Stimulated activated CD4-positive, alpha-beta T cell treated with anti-CD3 and anti-CD28 coated beads, Interleukin-4, amount 100 ng/mL, for 1 hour (primary cell): ENCODE data around the gene PPP1R14C.

Source experiments
- DNase-seq: peaks from one replicate; pipeline ENCODE4 v3.0.0-alpha.2; 2020

PPP1R14C gene

DNA sequence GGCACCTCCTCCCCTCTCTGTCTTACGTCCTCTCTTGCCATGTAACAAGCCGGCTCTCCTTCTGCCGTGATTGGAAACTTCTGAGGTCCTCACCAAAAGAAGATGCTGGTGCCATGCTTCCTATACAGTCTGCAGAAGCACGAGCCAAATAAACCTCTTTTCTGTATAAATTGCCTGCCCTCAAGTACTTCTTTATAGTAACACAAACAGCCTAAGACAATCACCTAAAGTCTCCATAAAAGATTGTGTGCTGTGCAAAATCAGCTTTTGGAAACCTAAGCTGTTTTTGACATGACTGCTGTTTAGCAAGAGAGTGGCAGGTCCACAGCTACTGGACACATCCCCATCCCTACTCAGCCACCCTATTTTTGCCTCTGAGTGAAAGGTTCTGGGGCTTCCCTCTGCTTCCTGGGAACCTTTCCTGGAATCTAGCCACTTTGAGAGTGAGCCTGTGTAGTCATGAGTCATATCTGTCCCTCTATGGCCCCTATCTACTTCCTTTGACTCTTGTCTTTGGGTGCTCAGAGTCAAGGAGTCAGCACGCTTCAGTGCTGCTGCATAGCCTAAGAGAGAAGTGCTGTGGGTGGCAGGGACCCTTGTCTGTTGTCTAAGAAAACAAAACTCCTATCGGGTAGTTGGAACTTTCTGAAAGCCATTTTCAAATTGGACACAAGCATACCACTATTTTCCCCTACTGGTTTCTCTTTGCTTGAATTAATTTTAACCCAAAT, 110.0 kb downstream of the PPP1R14C start:
- DNase-seq, result no peak

DNA sequence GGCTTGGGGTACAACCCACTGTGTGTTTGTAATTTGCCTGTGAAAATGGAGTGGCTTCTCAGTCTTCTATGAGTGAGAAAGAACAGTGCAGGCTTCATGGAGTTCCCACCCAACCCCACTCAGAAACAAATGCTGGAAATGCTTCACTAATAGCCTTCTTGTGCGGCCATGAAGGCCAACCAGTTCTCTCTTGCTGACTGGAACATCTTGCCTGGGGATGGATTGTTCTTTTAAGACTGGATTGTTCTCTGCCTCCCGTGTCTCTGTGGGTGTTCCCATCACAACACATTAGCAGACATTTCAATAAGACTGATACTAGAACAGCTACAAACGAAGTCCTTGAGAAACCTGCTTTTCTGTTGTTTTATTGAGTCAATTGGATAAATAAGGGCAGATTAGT, 110.6 kb downstream of the PPP1R14C start:
- DNase-seq, result no peak

GRCh38 chr6:150254770-150255169, 111.9 kb downstream of the PPP1R14C start:
- DNase-seq, result no peak

- no peak for DNase-seq
Measured at GRCh38 chr6:150255840-150256239, 113.0 kb downstream of the PPP1R14C start.

DNA sequence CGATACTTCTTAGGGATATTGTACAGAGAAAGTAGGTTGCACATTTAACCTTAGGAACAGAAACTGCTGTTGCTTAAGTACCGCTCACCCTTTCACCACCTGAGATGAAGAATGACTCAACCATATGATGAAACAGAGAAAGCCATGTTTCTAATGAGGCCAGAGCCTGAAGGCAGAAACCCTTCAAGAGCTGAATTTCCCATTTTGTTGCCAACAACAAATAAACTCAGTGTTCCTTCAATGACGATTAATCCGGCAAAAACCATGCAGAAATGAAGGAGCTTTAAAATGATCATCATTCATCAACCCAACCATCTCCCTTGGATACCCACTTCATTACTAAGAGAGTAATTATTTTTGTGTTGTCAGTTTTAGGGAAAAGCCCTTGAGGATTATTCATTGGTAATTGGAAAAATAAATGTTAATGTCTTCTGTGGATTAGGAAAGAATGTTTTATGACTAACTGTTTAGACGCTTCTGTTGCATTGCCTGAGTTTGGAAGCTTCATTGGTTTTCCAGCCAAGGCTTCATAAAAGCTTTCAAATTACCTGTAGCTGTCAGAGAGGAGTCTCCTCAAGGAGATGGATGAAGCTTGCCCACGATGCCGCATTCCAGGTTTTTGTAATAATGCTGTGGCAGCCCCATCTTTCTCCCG, 113.9 kb downstream of the PPP1R14C start:
- DNase-seq, result no peak

DNA sequence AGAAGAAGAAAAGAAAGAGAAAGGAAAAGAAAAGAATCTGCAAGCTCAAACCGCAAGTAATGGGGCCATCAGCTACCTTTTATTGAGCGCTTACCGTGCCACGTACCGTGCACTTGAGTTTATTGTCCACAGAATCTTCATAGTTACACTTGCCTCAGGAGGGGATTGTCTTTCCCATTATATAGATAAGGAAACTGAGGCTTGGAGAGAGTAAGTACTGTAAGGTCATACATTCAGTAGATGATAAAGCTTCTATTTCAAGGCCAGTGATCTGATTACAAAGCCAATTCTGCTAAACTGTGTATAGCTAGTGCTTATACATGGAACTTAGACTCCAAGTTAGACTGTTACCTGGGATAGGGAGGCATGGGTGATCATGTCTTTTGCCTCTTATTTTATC, 115.5 kb downstream of the PPP1R14C start:
- DNase-seq, result no peak

DNA sequence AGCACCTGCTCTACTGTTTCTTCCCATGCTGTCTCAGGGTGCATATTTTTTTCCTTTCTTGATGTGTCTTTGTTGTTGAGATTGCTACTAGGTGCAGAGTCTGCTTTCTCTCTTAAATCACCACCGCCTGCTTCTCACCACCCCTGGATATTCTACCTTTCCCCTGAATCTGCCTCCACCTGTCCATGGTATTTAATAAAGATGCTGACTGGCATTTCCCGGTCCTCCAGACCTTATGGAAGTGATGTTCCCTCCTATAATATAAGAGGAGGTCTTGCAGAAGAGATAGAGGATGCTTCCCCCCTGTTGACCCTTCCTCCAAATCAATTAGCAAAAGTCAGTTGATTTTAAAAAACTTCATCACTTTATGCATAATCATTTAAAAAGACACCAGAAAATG, 118.1 kb downstream of the PPP1R14C start:
- no peak for DNase-seq

- DNase-seq, result no peak
Measured at GRCh38 chr6:150261997-150262697, 119.3 kb downstream of the PPP1R14C start.

- no peak for DNase-seq
Measured at GRCh38 chr6:150263765-150264404, 121.0 kb downstream of the PPP1R14C start.

DNA sequence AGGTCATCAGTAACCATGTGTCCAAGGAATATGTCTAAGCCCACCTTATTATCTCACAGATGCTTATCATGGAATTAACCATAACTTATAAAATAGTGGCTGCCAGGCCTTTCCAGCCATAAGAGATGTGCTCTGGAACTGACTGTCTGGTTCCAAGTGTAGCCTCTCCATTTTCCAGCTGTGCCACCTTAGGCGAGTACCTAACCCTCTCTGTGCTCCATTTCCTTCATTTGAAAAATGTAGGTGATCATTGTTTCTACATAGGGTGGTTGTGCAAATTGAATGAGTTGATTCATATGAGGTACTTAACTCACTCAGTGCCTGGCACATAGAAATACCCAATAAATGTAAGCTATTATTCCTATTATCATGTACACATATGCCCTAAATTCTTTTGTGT, 123.5 kb downstream of the PPP1R14C start:
- no peak for DNase-seq

DNA sequence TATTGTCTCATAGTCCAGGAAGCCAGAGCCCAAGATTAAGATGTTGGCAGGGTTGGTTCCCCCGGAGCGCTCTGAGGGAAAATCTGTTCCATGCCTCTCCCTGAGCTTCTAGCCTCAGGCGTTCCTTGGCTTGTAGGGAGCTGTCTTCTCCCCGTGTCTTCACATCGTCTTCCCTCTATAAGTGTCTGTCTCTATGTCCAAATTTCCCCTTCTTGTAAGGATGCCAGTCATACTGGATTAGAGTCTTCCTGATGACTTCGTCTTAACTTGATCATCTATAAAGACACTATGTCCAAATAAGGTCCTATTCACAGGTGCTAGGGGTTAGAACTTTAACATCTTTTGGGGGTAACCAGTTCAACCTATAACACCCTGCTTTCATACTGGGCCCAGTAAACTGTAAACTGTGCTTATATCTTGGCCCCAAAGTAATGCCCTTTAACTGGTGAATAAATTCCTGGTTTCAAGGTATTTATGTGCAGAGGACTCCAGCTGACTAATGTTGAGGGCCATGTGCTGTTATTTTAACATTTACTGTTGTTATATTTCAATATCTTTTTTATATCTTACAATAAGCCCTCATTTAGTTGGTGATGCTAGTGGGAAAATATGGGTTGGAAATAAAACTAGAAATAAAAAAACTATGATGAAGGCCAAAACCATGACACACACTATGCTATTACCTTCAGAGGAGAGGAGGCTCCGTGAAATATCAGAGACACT, 124.3 kb downstream of the PPP1R14C start:
- DNase-seq, result no peak

DNA sequence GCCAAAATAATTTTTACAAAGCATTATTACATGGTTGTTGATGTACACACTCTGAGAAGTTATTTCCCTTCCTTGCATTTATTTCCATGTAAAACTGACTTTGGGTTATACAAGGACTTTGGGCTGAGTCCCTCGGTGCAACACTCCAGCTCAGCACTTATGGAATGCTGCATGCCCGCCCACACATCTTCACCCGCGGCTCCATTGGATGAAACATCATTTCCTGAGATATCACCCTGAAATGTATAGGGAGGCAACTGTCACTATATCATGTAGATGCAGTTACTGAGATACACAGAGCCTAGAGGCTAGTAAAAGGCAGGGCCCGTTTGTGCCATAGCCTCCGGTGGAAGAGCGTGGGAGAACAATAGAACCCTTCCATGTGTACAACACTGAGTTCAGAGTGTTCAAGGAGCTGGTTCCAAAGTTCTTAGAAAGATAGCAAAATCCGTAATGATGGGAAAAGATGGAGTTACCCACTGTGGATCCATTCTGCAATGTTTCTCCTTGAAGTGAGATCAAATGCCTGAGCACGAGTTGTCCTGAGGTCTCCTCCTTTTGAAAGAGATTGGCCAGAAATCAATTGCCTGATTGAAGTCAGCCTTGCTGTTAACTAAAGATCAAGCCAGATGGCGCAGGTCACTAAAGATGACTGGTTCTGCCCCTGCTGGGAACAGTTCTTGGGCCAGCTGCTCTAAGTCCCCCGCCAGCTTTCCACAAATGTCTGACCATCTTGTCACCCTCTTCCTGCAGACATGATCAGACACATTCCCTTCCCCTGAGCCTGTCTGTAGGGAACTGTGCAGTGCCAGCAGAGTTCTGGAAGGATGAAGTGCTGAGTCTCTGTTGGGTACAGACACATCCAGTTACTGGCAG, 125.1 kb downstream of the PPP1R14C start:
- no peak for DNase-seq

DNA sequence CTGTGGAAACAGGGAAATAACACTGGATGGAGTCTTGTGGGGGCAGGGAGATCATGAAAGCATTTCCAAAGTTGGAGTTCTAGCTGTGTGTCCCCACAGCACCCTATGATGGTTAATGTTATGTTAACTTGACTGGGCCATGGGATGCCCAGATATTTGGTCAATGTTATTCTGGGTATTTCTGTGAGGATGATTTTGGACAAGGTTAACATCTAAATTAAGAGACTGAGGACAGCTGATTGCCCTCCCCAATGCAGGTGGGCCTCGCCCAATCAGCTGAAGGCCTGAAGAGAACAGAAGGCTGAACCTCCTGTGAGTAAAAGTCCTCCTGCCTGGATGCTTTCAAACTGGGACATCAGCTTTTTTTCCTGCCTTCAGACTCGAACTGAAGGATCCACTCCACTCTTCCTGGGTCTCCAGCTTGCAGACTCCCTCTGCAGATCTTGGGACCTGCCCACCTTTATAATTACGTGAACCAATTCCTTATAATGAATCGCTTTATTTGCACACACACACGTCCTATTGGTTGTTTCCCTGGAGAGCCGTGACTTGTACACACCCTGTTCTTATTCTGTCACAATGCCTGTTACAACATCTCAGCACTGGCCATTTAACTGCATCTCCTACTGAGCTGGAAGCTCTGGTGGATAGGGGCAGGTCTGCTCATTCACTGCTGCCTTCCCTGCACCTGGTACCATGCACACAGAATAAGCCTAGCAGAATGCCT, 126.4 kb downstream of the PPP1R14C start:
- DNase-seq, result no peak

DNA sequence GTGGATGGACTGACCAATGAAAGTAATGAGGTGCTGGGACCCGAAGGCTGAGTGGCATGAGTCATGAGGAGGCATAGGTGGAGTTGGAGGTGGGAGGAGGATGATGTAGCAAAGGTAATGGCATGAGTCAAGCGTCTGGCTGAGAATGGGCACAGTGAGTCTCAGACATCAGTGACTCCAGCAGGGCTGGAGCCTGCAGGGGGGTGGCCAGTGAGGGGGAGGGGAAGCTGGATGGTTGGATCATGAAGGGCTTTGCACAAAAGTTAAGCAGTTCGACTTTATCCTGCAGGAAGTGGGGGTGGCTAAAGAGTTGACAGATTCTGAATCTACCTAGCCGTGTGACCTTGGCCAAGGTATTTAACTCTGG, 127.0 kb downstream of the PPP1R14C start:
- DNase-seq, result no peak

DNA sequence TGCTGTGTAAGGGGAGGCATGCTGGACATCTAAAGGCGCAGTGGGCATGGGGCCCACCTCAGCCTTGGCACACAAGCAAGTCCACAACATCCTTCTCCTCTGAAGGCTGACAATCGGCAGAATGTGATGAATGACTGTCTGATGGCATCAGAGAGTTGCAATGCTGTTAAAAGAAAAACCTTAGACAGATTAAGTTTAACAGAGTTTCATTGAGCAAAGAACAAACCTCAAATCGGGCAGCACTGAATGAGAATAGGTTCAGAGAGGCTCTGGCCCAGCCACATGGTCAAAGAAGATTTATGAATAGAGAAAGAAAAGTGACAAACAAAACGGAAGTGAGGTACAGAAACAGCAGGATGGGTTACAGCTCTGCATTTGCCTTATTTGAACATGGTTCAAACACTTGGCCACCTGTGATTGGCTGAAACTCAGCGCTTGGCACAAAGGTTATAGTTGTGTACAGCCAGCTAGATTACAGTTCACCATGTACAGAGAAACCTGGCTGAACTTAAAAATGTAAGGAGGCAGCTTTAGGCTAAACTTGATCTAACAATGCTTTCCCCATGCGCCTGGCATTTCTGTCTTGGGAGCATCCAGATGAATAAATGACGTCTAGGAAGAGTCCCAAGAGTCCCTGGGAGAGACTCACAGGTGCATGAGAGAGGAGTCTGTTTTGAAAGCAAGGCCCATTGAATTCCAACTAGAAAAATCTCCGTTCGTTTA, 127.6 kb downstream of the PPP1R14C start:
- DNase-seq, result no peak

DNA sequence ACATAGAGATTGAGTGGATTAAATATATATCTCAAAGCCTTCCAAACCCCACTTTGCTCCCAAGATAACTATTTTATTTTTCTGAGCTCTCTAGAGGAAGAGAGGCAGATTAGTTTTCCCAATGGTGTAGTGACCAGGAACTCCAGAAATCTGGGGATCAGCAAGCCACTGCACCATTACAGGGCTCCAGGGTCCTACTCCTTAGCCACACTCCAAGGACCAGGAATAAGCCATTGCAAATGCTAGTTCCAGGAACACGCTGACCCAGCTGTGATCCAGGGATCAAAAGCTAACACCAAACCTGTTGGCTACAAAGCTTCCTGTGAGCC, 128.3 kb downstream of the PPP1R14C start:
- no peak for DNase-seq

- no peak for DNase-seq
Measured at GRCh38 chr6:150271501-150272263, 128.8 kb downstream of the PPP1R14C start.

DNA sequence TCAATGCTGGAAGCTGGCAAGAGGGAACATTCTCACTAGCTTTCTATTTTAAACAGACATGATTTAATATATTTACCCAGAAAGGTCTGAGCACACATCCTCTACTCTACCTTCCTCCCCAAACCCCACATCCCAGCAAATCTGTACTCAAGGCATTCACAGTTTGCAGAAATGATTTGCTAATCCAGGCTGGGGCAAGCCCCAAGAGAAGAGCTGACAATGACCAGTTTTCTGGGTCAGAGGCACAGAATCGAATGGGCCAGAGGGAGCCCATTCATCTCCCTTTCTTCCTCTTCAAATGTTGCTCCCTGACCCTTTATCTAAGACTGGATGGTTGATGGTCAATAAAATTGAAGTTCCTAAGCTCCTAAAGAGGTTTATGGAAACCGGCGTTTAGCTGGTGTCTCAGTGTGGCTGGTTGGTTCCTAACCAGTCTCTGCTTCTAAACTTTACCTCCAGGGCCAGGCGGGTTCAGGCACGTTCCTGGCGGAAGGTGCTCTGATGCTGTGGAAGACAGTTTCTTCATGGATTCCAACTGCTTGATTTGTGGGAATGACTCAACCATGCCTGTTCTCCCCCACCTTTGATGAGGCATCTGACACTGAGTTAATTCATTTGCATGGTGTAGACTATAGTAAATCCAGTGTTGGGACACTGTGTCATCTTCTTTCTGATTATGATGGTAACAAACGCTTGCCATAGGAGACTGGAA, 129.6 kb downstream of the PPP1R14C start:
- DNase-seq, result no peak

DNA sequence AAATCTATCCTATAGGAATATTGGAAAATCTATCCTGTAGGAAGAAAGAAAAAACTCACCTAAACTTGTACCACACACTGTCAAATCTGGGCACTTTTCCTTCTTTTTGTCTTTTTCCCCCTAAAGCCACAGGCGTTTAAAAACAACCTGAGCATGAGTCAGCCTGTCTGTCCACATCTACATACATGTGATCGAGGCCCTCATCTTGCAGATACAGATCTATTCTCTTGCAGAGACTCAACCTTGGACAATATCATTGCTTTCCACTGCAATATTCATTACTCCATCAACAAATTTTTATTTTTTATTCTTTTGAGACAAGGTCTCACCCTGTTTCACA, 130.1 kb downstream of the PPP1R14C start:
- DNase-seq, result no peak
